NCI-H146 treated with DMSO at 0.1 percent for 48 hours (cell line): ENCODE measurements around the gene SEMA3B.

Experiments
- DNase-seq: peaks from one replicate; lab custom pipeline; 2025; ENCODE audit not compliant: unreplicated experiment; lab: John Stamatoyannopoulos, UW

The SEMA3B gene

DNA sequence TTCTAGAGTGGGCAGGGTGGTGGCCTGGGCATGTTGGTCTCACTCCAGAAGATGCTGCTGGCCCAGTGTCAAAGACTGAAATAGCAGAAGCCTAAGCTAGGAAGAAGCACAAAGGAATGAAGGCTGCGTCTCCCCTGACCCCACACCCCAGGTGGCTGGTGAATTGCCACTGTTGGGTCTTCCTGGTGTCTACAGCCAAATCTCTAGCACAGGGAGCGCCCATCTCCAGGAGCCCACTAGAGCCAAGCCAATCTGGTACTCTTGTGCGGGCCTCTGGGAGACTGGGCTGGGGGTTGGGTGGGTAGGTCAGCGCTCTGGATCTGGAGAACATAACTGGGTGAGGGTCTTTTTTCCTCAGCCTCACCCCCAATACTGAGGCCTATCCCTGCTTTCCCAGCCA lies 58.2 kb downstream of the SEMA3B start:
- DNase-seq, result no peak
